Measurements from ENCODE around the gene RER1.

Gene RER1

DNA sequence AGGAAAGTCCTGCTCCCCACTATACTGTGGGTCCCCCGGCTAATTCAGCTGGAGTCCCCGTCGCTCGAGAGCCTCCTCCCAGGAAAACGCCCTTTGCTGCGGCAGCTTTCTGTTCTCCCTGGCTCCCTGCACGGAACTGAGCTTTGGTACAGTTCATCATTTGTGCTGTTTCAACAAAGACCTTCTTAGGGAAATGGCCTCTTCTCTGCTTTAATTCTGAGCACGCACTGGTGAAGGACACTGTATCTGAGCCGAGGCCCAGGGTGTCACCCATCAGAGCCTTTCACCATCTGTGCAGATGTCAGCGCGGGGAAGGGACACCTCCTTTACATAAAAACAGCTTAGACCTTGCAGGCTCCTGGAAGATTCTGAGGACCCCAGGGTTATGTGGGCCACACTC, 34.3 kb downstream of the RER1 start:
- Histone ChIP-seq H3K9ac (ENCODE audit: low read depth, low read length) (no peak overlapping the region), H3K36me3 (ENCODE audit: control insufficient read depth, insufficient read depth, low read length) (no peaks in the 10 kb centered on the region), H3K27me3 (ENCODE audit: control insufficient read depth, insufficient read depth, low read length) (no peaks in the 10 kb centered on the region), H3K9me3 (ENCODE audit: control insufficient read depth, insufficient read depth, low read length) (peaks cover 7% of the 10 kb centered on the region; the same call in 1 of the 2 replicates), H3K4me1 (ENCODE audit: control insufficient read depth, insufficient read depth, low read length) (no peaks in the 10 kb centered on the region), H3K4me3 (ENCODE audit: low read depth, low read length) (no peak overlapping the region), H3K27ac (ENCODE audit: low read depth, low read length) (no peak overlapping the region)

GRCh38 chr1:2426540-2426939, 34.9 kb downstream of the RER1 start:
- Histone ChIP-seq H3K27me3 (ENCODE audit: control insufficient read depth, insufficient read depth, low read length) (no peaks in the 10 kb centered on the region), H3K36me3 (ENCODE audit: control insufficient read depth, insufficient read depth, low read length) (no peaks in the 10 kb centered on the region), H3K9me3 (ENCODE audit: control insufficient read depth, insufficient read depth, low read length) (peaks cover 7% of the 10 kb centered on the region; the same call in 1 of the 2 replicates), H3K27ac (ENCODE audit: low read depth, low read length) (no peak overlapping the region), H3K4me3 (ENCODE audit: low read depth, low read length) (no peak overlapping the region), H3K9ac (ENCODE audit: low read depth, low read length) (no peak overlapping the region), H3K4me1 (ENCODE audit: control insufficient read depth, insufficient read depth, low read length) (no peaks in the 10 kb centered on the region)

- Histone ChIP-seq H3K9me3 (ENCODE audit: control insufficient read depth, insufficient read depth, low read length) (peaks cover 7% of the 10 kb centered on the region; the same call in 1 of the 2 replicates), H3K27me3 (ENCODE audit: control insufficient read depth, insufficient read depth, low read length) (no peaks in the 10 kb centered on the region), H3K36me3 (ENCODE audit: control insufficient read depth, insufficient read depth, low read length) (no peaks in the 10 kb centered on the region), H3K4me3 (ENCODE audit: low read depth, low read length) (no peak overlapping the region), H3K27ac (ENCODE audit: low read depth, low read length) (no peak overlapping the region), H3K9ac (ENCODE audit: low read depth, low read length) (no peak overlapping the region), H3K4me1 (ENCODE audit: control insufficient read depth, insufficient read depth, low read length) (no peaks in the 10 kb centered on the region)
Observed at GRCh38 chr1:2427051-2427450, 35.4 kb downstream of the RER1 start.

- Histone ChIP-seq H3K27me3 (ENCODE audit: control insufficient read depth, insufficient read depth, low read length) (no peaks in the 10 kb centered on the region), H3K9me3 (ENCODE audit: control insufficient read depth, insufficient read depth, low read length) (peaks cover 6% of the 10 kb centered on the region; the same call in 1 of the 2 replicates), H3K36me3 (ENCODE audit: control insufficient read depth, insufficient read depth, low read length) (no peaks in the 10 kb centered on the region), H3K27ac (ENCODE audit: low read depth, low read length) (no peak overlapping the region), H3K9ac (ENCODE audit: low read depth, low read length) (no peak overlapping the region), H3K4me1 (ENCODE audit: control insufficient read depth, insufficient read depth, low read length) (no peaks in the 10 kb centered on the region), H3K4me3 (ENCODE audit: low read depth, low read length) (no peak overlapping the region)
Observed at GRCh38 chr1:2427976-2428375, 36.3 kb downstream of the RER1 start.

- Histone ChIP-seq H3K36me3 (ENCODE audit: control insufficient read depth, insufficient read depth, low read length) (no peaks in the 10 kb centered on the region), H3K9me3 (ENCODE audit: control insufficient read depth, insufficient read depth, low read length) (0 out of 2 replicates have a peak, but pooled peaks cover 3% of the 10 kb centered on the region), H3K4me1 (ENCODE audit: control insufficient read depth, insufficient read depth, low read length) (no peaks in the 10 kb centered on the region), H3K9ac (ENCODE audit: low read depth, low read length) (no peak overlapping the region), H3K27ac (ENCODE audit: low read depth, low read length) (no peak overlapping the region), H3K4me3 (ENCODE audit: low read depth, low read length) (no peak overlapping the region), H3K27me3 (ENCODE audit: control insufficient read depth, insufficient read depth, low read length) (no peaks in the 10 kb centered on the region)
Observed at GRCh38 chr1:2428490-2428889, 36.8 kb downstream of the RER1 start.

DNA sequence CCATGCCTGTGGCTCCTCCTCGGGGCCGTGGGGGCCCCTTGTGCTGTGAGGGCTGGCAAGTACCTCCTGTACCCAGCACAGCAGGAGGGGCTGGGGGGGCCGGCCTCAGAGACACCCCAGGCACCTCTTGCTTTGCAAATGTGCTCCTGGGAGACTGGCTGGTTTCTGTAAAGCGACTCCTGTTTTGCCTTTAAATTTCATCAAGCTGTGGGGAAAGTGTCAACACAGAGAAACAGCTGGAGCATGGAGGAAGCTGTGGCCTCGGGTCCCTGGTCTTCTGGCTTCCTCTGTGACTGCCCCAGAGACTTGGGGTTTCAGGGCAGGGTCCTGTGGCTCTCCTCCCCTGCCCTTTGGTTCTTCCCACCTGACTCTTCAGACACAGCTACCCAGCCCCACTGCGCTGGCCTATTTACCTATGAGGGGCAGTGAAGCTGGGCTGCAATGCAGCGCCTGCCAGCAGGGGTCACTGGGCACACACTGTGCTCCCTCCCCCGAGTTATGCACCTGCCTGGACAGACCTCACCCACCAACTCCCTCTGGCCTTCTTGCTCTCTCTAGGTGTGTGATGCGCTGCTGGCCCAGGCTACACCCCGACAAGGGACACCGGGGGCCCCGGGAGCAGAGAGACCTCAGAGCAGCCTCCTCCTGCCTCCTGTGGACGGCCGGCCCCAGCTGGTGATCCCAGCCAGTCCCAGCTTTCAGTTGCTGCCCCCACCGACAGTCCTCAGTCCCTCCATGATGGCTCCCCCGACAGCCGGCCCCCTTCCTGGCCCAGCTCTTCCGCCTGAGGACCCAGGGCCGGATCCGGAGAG, 38.3 kb downstream of the RER1 start:
- H3K4me1 ChIP-seq (ENCODE audit: control insufficient read depth, insufficient read depth, low read length), result no peaks in the 10 kb centered on the region
- no peak overlapping the region for H3K27ac ChIP-seq (ENCODE audit: low read depth, low read length)
- H3K9ac ChIP-seq (ENCODE audit: low read depth, low read length), result no peak overlapping the region
- no peaks in the 10 kb centered on the region for H3K27me3 ChIP-seq (ENCODE audit: control insufficient read depth, insufficient read depth, low read length)
- no peak overlapping the region for H3K4me3 ChIP-seq (ENCODE audit: low read depth, low read length)
- 0 out of 2 replicates have a peak, but pooled peaks cover 3% of the 10 kb centered on the region for H3K9me3 ChIP-seq (ENCODE audit: control insufficient read depth, insufficient read depth, low read length)
- H3K36me3 ChIP-seq (ENCODE audit: control insufficient read depth, insufficient read depth, low read length), result no peaks in the 10 kb centered on the region

GRCh38 chr1:2430592-2430973, 38.9 kb downstream of the RER1 start:
- Histone ChIP-seq H3K4me1 (ENCODE audit: control insufficient read depth, insufficient read depth, low read length) (no peaks in the 10 kb centered on the region), H3K9ac (ENCODE audit: low read depth, low read length) (no peak overlapping the region), H3K4me3 (ENCODE audit: low read depth, low read length) (no peak overlapping the region), H3K27ac (ENCODE audit: low read depth, low read length) (no peak overlapping the region), H3K27me3 (ENCODE audit: control insufficient read depth, insufficient read depth, low read length) (no peaks in the 10 kb centered on the region), H3K36me3 (ENCODE audit: control insufficient read depth, insufficient read depth, low read length) (no peaks in the 10 kb centered on the region), H3K9me3 (ENCODE audit: control insufficient read depth, insufficient read depth, low read length) (0 out of 2 replicates have a peak, but pooled peaks cover 3% of the 10 kb centered on the region)

DNA sequence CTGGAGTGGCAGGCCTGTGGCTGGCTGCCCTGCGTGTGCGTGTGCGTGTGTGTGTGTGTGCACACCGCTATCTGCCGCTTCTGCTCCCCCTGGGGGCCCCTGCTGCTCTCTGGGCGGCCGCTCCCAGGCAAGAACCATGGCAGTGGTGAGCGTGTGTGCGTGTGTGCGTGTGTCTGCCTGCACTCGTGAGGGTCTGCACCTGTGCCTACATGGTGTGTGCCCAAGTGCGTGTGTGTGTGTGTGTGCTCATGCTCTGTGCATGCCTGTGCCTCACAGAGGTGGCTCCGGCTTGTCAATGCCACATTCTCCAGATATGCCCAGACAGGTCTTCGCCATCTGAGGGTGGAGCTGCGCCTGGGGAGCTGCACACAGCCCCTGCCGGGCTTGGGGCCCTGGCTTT, 39.5 kb downstream of the RER1 start:
- Histone ChIP-seq H3K4me3 (ENCODE audit: low read depth, low read length) (no peak overlapping the region), H3K9ac (ENCODE audit: low read depth, low read length) (no peak overlapping the region), H3K27me3 (ENCODE audit: control insufficient read depth, insufficient read depth, low read length) (no peaks in the 10 kb centered on the region), H3K27ac (ENCODE audit: low read depth, low read length) (no peak overlapping the region), H3K9me3 (ENCODE audit: control insufficient read depth, insufficient read depth, low read length) (0 out of 2 replicates have a peak, but pooled peaks cover 3% of the 10 kb centered on the region), H3K36me3 (ENCODE audit: control insufficient read depth, insufficient read depth, low read length) (no peaks in the 10 kb centered on the region), H3K4me1 (ENCODE audit: control insufficient read depth, insufficient read depth, low read length) (no peaks in the 10 kb centered on the region)

GRCh38 chr1:2431518-2431917, 39.9 kb downstream of the RER1 start:
- Histone ChIP-seq H3K4me3 (ENCODE audit: low read depth, low read length) (no peak overlapping the region), H3K27me3 (ENCODE audit: control insufficient read depth, insufficient read depth, low read length) (no peaks in the 10 kb centered on the region), H3K27ac (ENCODE audit: low read depth, low read length) (no peak overlapping the region), H3K4me1 (ENCODE audit: control insufficient read depth, insufficient read depth, low read length) (no peaks in the 10 kb centered on the region), H3K36me3 (ENCODE audit: control insufficient read depth, insufficient read depth, low read length) (no peaks in the 10 kb centered on the region), H3K9me3 (ENCODE audit: control insufficient read depth, insufficient read depth, low read length) (0 out of 2 replicates have a peak, but pooled peaks cover 3% of the 10 kb centered on the region), H3K9ac (ENCODE audit: low read depth, low read length) (no peak overlapping the region)

DNA sequence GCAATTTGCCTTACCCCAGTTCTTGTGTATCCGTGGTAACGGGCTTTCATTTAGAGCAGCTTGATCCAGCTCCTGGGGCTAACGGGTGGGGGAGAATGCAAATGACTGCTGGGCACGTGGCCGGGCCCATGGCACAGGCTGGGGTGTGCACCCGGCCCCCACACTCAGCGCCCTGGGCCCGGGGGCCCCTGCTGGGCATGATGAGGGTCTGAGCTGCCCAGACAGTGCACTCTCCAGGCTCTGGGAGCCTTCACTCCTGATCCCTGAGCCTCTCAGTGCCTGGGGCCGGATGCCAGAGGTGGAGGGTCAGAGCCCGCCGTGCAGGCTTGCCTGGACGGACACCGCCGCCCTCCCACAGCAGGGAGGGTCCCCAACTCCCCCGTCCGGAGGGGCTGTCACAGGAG, 40.8 kb downstream of the RER1 start:
- no peaks in the 10 kb centered on the region for H3K36me3 ChIP-seq (ENCODE audit: control insufficient read depth, insufficient read depth, low read length)
- 0 out of 2 replicates have a peak, but pooled peaks cover 3% of the 10 kb centered on the region for H3K9me3 ChIP-seq (ENCODE audit: control insufficient read depth, insufficient read depth, low read length)
- no peak overlapping the region for H3K4me3 ChIP-seq (ENCODE audit: low read depth, low read length)
- H3K4me1 ChIP-seq (ENCODE audit: control insufficient read depth, insufficient read depth, low read length), result no peaks in the 10 kb centered on the region
- no peak overlapping the region for H3K27ac ChIP-seq (ENCODE audit: low read depth, low read length)
- no peaks in the 10 kb centered on the region for H3K27me3 ChIP-seq (ENCODE audit: control insufficient read depth, insufficient read depth, low read length)
- no peak overlapping the region for H3K9ac ChIP-seq (ENCODE audit: low read depth, low read length)

DNA sequence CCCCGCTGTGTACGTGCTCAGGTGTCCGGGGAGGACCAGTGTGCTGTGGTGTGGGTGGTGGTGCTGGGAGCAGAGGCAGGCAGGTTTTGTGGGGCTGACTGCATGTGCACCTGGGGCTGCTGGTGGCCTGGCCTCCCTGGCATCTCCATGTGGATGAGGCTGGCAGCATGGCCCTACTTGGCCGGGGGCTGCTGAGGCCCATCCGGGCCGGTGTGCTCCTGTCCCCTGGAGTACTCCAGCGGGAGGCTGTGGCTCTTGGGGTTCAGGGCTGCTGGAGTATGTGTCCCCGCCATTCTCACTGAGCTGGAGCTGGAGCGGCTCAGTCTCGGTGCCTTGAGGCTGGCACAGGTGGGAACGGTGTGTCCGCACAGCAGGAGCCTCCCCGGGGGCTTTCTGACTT, 41.6 kb downstream of the RER1 start:
- Histone ChIP-seq H3K4me3 (ENCODE audit: low read depth, low read length) (no peak overlapping the region), H3K27me3 (ENCODE audit: control insufficient read depth, insufficient read depth, low read length) (no peaks in the 10 kb centered on the region), H3K36me3 (ENCODE audit: control insufficient read depth, insufficient read depth, low read length) (no peaks in the 10 kb centered on the region), H3K4me1 (ENCODE audit: control insufficient read depth, insufficient read depth, low read length) (no peaks in the 10 kb centered on the region), H3K9me3 (ENCODE audit: control insufficient read depth, insufficient read depth, low read length) (0 out of 2 replicates have a peak, but pooled peaks cover 3% of the 10 kb centered on the region), H3K27ac (ENCODE audit: low read depth, low read length) (no peak overlapping the region), H3K9ac (ENCODE audit: low read depth, low read length) (no peak overlapping the region)

Data from HUES48 (cell line).